GM21737 (cell line): ENCODE data around the gene ALOX12B.
"Not testable (repeated sequence)": the region's sequence is repeated elsewhere in the genome, so short reads cannot be mapped to it uniquely, and the experiment has no call there.

Source experiments
- ATAC-seq: cut with Tn5 transposase; IDR thresholded peaks from one replicate; pipeline ENCODE4 v1.9.1; 2021; ENCODE audit warnings: mild to moderate bottlenecking, moderate library complexity; ENCODE audit not compliant: unreplicated experiment

ALOX12B gene

DNA sequence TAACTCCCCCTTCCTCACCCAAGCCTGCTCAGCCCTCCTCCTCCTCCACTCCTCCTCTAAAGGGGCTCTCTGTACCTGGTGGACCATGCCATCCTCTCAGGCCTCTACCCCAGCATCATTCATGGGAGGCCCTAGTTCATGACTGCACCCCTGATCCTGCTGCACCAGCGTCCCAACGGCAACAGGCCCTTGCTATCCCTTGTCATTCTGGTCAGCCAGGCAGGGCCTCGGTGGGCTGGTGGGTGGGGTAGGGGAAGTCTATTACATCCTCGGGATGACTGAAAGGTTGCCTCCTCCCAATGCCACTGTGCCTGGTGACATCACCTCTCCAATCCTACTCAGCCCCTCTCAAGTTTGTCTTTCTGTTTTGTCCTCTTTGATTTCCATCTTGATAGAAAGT lies 19.7 kb downstream of the ALOX12B start:
- ATAC-seq = no peak

DNA sequence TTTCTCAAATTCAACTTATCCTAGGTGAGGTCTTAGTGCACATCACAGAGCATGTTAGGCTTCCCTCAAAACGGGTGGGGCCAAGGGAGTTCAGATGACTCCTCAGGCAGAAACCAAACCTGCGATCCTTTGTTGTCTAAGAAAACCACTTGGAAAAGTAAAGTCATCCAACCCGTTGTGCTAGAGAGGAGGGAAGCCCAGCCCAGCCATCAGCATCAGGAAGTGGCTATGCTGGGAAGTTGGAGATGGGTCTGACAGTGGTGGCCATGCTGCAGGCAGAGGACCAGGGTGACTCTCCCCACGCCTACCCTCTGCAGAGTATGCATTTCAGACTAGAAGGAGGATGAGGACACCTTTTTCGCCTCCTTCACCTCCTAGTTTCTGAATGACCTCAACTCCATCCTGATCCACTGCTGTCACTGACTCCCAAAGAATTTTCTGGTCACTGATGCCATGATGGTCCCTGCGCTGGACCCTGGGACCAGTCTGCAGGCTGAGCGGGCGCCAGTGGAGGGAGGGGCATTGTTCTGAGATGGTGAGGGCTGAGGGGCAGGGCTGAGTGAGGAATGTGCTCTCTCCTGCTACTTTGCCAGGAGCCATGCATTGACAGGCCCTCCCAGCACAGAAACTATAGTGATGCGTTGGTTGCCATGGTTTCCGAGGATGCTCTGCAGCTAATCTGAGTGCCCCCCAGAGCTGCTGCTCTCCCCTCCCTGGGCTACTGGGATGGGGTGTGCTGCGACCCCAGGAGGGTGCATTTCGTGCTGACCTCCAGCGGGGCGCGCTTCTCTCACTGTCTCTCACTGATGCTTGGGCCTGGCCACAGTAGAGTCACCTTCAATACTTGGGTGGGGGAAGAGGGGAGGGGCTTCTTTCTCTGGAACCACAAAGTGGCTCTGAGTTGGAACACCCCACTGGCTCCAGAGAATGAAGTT lies 20.4 kb downstream of the ALOX12B start:
- ATAC-seq = no peak

DNA sequence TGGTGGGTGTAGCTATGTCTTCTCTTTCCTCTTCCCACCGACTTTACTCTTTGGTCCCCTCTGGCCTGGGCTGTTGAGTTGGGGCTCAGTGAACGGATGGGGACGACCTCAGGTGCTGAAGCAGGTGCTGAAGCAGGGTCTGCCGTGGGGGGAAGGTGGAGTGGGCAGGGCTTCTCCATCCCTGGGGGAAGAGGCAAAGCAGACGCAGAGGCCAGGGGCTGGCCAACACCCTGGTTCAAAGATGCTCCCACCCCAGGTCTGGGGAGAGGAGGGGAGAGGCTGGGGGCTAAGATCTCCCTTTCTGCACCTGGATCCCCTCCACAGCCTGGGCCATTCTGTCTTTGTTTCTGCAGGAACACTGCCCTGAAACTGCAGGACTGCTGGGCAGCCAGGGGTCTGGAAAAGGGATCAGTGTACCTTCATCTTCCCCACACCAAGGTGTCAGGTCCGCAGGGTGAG lies 22.9 kb downstream of the ALOX12B start:
- ATAC-seq = no peak

DNA sequence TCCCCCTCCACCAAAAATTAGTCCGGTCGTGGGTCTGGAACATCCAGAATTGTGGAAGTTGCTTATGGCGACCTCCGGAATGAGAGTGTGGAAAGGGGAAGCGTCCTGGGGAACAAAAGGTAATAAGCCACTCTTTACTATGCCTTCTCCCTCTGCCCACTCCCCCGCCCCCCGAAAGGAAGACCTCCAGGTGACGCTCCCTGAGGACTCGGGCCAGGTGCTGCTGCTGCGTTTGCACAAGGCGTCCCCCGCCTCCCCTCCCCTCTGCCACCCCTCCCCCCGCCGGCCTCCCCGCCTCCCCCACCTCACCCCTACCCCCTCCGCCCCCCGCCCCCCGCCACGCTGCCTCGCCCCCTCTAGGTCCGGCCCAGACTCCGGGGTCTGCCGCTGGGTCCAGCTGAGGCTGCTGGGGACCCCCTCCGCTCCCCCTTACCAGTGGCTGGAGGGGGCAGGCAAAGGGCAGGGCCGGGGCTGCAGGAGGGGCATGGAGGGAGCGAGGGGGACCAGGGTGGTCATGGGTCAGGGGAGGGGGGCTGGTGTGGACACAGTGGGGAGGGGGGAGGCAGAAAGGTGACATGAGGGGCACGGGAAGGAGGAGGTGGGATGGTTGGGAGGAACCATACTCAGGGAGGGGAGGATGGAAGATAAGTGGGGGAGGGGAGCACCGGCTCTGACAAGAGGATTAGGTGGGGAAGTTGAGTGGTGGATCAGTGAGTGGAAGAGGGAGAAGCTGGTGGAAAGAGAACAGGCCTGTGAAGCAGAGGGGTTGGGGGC lies 23.6 kb downstream of the ALOX12B start:
- no peak for ATAC-seq

DNA sequence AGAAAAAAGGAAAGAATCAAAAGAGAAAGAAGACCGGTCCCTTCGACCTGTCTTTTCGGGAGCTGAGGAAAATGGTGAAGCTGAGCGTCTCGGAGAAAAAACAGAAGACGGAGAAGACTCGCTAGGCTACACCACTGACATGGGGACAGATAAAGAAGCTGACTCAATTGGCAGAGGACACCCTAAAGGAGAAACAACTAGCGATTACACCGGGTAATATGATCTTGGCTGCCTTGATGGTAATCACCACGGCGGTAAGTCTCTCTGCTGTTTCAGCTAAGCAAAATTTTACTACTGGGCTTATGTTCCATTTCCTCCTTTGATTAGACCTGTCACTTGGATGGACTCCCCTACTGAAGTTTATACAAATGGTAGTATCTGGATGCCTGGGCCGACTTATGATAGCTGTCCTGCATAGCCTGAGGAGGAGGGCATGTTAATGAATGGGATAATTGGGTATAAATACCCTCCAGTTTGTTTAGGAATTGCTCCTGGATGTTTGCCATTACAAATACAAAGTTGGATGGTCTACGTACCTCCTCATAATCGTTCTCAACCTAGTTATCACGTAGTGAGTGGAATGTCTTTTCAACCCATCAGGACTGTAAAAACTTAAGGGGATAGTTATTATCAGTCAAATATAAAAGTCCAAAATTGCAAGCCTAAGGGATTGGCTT lies 24.6 kb downstream of the ALOX12B start:
- no peak for ATAC-seq

DNA sequence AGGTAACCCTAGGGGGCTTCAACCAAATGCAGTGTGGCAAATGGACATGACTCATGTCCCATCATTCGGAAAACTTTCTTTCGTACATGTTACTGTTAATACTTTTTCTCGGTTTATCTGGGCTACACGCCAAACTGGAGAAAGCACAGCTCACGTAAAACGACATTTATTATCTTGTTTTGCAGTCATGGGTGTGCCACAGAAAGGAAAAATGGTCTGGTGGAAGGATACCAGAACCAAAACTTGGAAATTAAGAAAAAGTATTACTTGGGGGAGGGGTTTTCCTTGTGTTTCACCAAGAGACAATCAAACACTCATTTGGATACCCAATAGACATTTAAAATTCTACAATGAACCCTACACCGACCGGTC lies 25.1 kb downstream of the ALOX12B start:
- ATAC-seq = no peak

DNA sequence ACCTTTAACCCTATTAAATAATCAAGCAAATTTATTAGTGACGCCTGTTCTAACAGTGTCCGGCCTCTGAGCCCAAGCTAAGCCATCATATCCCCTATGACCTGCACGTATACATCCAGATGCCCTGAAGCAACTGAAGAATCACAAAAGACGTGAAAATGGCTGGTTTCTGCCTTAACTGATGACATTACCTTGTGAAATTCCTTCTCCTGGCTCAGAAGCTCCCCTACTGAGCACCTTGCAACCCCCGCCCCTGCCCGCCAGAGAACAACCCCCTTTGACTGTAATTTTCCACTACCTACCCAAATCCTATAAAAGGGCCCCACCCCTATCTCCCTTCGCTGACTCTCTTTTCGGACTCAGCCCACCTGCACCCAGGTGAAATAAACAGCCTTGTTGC lies 25.7 kb downstream of the ALOX12B start:
- ATAC-seq = not testable (repeated sequence)

DNA sequence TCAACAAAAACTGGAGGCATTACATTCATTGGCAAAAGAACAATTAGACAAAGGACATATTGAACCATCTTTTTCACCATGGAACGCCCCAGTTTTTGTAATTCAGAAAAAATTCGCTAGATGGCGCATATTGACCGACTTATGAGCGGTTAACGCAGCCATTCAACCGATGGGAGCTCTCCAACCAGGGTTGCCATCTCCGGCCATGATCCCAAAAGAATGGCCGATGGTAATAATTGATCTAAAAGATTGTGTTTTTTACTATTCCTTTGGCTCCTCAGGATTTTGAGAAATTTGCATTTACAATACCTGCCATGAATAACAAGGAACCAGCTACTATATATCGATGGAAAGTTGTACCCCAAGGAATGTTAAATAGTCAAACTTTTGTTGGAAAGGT lies 27.2 kb downstream of the ALOX12B start:
- no peak for ATAC-seq

DNA sequence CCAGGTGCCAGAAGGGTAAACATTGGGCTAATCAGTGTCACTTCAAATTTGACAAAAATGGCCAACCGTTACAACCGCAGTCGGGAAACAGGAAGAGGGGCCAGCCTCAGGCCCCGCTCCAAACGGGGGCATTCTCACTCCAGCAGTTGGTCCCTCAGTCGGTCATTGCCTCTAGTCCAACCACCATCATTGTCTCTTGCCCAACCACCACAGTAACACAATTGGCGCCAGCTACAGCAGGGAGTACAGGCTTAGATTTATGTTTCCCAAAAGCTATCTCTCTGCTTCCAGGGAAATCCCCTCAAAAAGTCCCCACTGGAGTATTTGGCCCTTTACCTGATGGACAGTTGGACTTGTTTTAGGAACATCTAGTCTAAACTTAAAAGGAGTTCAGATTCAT lies 28.4 kb downstream of the ALOX12B start:
- no peak for ATAC-seq

DNA sequence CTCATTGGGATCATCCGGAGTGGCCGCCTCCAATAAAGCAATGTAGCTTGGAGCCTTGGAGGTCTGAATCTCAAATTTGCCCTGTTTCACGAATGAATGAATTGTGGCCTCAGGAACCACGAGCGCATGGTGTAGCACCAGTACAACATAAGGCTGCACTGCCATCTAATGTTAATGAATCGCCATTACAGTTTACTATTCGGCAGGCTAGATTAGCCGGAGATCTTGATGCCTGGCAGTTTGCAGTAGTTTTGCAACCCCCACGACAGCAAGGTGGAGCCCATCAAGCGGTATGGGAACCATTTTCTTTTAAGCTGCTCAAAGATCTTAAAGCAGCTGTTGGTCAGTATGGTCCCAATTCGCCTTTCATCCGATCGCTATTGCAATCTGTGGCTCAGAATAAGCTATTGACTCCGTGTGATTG lies 29.8 kb downstream of the ALOX12B start:
- no peak for ATAC-seq

DNA sequence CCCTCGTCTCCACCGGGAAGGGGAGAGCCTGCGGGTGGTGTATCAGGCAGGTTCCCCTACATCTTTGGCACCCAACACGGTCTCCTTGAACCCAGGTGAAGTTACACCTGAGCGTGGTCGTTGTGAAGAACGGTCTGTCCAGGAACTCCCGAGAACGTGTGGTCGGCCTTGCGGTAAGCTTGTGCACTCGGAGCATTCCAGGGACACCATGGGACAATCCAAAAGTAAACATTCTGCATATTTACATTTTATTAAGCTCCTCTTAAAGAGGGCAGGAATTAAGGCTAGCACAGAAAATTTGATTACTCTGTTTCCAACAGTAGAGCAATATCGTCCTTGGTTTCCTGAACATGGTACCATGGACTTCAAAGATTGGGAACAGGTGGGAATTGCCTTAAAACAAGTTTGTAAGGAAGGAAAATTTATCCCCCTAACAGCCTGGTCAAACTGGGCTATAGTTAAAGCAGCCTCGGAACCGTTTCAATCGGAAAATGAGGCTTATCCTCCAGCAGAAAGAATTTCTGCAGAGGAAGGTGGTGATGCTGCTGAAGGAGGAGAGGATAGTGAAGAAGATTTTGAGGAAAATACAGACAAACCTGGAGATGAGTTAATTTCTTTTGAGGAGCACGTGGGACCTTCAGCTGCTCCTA lies 30.4 kb downstream of the ALOX12B start:
- no peak for ATAC-seq

DNA sequence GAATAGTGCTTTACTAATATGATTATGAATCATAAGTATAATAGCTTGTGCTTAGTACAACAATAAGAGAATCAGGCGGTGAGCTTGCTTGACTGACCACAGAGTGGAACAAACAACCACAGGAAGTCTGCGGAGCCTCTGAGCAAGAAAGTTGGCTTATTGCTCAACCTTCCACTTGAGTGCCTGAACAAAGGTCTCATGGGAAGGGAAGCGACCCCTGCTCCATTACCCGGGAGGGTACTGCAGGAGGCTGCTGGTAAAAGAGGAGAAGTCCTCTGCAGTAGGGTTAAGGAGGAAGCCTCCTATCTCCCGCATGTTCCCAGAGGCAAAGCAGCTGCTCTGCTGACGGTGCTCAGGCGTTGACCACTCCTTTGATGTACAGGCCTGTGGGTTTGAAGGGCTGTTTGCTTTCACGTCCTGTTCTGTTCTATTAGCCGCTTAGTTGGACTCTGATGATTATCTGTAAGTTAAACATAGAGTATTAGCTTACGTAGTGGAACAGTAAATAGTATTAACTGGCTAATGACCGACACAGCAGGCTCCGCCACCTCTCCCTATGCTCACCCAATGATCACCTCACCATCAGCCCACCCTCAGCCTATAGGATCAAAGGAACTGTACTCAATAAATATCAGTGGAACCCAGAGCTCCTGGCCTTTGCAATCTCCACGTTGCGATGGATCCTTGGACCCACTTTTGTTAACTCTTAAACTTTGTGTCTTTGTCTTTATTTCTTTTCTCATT lies 31.1 kb downstream of the ALOX12B start:
- ATAC-seq = no peak

DNA sequence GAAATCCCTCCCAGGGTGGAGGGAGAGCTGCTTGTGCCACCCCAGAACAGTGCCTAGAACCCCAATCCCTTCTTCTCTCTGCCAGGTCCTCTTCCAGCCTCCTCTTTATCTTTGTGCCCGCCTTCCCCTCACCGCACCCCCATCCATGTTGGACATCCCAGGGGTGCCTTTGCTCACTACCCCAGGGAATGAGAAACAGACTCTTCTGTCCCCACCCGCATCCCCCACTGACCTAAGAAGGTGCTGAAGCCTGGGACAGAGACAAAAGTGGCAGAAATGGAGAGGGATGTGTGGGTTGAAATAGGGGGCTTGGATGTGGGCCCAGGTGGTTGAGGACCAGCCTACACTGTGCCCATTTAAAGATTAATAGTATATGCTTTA lies 31.7 kb downstream of the ALOX12B start:
- ATAC-seq = no peak

DNA sequence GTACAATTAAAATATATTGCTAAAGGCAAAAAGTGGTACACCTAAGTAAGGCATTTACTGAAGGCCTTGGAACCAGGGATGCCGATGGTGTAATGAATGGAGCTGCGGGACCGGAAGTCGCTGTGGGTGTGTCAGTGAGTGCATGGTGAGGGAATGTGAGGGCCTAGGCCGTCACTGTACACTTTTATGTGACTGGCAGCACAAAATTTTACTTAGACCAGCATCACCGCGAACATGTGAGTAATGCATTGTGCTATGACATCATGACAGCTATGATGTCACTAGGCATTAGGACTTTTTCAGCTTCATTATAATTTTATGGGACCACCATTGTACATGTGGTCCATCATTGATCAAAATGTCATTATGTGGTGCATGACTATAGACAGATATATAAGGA lies 33.9 kb downstream of the ALOX12B start:
- ATAC-seq = no peak

DNA sequence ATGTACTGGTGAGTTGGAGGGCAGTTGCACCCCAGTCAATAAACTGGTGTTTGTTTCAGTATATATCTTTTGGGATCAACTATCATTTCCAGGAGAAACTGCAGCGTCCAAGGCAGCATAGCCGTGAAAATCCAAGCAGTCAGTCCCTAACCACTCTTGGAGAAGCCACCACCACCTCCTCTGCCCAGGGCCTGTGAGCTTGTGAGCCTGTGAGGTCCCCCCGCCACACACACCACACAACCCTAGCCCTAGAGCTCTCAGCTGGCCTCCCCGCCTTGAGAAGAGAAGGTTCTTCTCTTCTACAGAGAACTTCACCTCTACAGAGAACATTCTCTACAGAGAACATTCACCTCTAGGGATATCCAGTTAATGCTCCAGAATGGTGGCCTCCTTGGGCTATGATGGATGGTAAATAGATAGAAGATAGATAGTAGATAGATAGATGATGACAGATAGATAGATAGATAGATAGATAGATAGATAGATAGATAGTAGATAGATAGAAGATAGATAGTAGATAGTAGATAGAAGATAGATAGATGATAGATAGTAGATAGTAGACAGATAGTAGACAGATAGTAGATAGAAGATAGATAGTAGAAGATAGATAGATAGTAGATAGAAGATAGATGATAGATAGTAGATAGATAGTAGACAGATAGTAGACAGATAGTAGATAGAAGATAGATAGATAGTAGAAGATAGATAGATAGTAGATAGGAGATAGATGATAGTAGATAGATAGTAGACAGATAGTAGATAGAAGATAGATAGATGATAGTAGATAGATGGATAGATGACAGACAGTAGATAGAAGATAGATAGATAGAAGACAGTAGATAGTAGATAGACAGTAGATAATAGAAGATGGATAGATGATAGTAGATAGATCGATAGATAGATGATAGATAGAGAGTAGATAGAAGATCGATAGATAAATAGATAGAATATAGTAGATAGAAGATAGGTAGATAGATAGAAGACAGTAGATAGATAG lies 35.0 kb downstream of the ALOX12B start:
- no peak for ATAC-seq

DNA sequence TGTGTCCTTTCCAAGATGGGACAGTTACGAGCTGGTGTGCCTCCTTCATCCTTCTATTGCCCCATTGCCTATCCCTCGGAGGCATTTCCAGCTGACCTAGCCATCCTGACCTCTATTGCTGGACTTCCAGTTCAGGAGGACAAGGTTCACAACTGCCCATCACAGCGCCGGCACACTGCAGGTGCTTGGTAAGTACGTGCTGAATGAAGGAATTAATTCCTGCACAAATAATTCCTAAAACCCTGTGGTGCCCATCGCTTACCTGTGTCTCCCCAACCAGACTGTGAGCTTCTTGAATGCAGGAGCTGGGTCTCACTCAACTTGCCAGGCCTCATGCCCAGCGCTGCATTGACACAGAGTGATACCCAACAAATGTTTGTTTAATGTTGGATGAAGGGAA lies 35.7 kb downstream of the ALOX12B start:
- ATAC-seq = no peak

DNA sequence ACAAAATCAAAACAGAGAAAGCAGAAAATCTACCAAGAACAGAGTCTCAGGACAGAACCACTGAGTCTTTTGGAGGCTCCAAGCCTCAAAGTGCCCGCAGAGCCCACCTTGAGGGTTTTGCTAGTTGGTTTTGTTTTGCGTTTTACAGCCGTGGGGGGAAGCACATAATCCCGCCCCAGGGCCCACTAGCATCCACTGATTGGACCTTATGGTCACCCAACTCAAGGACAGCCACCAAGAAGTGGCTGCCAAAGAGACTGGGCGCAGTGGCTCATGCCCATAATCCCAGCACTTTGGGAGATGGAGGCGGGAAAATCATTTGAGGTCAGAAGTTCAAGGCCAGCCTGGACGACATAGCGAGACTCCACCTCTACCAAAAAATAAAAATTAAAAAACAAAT lies 38.8 kb downstream of the ALOX12B start:
- ATAC-seq = no peak

DNA sequence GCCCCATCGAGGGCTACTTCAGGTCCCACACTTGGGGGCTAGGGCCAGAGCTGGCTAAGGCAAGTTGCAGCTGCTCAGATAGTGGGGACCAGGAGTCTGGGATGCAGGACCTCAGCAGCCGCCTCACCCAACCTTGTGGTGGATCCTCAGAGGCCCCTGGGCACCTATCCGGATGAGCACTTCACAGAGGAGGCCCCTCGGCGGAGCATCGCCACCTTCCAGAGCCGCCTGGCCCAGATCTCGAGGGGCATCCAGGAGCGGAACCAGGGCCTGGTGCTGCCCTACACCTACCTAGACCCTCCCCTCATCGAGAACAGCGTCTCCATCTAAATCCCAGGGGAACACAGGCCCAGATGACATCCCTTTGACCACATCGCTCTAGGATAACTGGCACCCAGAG lies 39.3 kb downstream of the ALOX12B start:
- no peak for ATAC-seq

DNA sequence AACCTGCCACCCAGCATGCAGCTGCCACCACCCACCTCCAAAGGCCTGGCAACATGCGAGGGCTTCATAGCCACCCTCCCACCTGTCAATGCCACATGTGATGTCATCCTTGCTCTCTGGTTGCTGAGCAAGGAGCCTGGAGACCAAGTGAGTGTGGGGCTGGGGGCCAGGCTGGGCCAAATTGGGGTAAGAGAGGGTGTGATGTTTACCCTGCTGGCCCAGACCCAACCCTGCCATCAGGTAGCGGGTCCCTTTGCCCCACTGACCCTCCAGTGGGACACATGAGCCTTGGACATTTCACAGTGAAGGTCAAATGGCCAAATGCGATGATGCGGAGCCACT lies 39.8 kb downstream of the ALOX12B start:
- no peak for ATAC-seq
